ENCODE measurements around the gene ICOS. TPM values are rescaled to one million over a fixed set of nuclear protein-coding genes. Genes with fewer than 3 reads are reported as not detected.

The ICOS gene
- total and polyA plus RNA-seq, 2 of the 4 experiments (the other 2 are of a cell fraction) = not detected

- intact Hi-C loops (cut with micrococcal nuclease) (no loop called here), dilution Hi-C loops (cut with HindIII; ENCODE audit: low sequenced_read_pairs, unreplicated experiment) (no loop called here), in situ Hi-C loops (cut with MboI; ENCODE audit: low sequenced_read_pairs) (no loop called here)
- Histone ChIP-seq H2BK15ac (ENCODE audit: low read depth, low read length) (no peak overlapping the region), H3K23ac (ENCODE audit: low read depth, low read length) (no peak overlapping the region), H3K56ac (ENCODE audit: extremely low read depth, insufficient read depth, low read length) (no peak overlapping the region), H3K4ac (ENCODE audit: low read depth, low read length) (no peak overlapping the region), H2BK120ac (ENCODE audit: low read depth, low read length) (no peak overlapping the region), H3K36me3 (ENCODE audit: control insufficient read depth, insufficient read depth, low read length) (no peaks in the 10 kb centered on the region), H3K9me3 (ENCODE audit: control insufficient read depth, insufficient read depth, low read length) (no peaks in the 10 kb centered on the region), H3K79me1 (ENCODE audit: low read depth in 1 of 2, low read length in 2 of 2) (no peaks in the 10 kb centered on the region), H4K8ac (ENCODE audit: low read depth in 2 of 2, low read length in 2 of 2) (no peak overlapping the region), H4K20me1 (ENCODE audit: insufficient read depth, low read length) (no peaks in the 10 kb centered on the region), H3K4me1 (ENCODE audit: control insufficient read depth, insufficient read depth, low read length) (no peaks in the 10 kb centered on the region), H3K27ac (ENCODE audit: insufficient read depth, low read length) (no peak overlapping the region), H2AFZ (replicated peaks; ENCODE audit: low read length, poor library complexity) (no peak overlapping the region), H2BK20ac (ENCODE audit: low read depth, low read length) (no peak overlapping the region), H3K9ac (ENCODE audit: low read depth, low read length) (no peak overlapping the region), H3K4me2 (ENCODE audit: low read depth, low read length) (no peak overlapping the region), H3K18ac (ENCODE audit: low read depth, low read length) (no peak overlapping the region), H3K14ac (replicated peaks; ENCODE audit: low read depth, low read length) (no peak overlapping the region), H4K5ac (ENCODE audit: low read depth, low read length) (no peak overlapping the region), H3K27me3 (ENCODE audit: control insufficient read depth, insufficient read depth, low read length) (no peaks in the 10 kb centered on the region; the same call in 1 of the 2 replicates), H3K9me1 (ENCODE audit: insufficient read depth, low read length) (no peaks in the 10 kb centered on the region), H4K91ac (ENCODE audit: insufficient read depth, low read depth, low read length) (no peak overlapping the region), H2BK5ac (ENCODE audit: low read depth, low read length, poor library complexity, severe bottlenecking) (no peak overlapping the region), H2AK9ac (replicated peaks; ENCODE audit: low read depth, low read length, poor library complexity) (no peak overlapping the region), H3K4me3 (ENCODE audit: insufficient read depth, low read depth, low read length) (no peak overlapping the region), H2AK5ac (ENCODE audit: low read depth, low read length) (no peak overlapping the region)
- BruUV-seq (replicated peaks) = no TSS peak
- CTCF ChIA-PET = no interaction called here
- no peak for ATAC-seq (ENCODE audit: low read depth)
- WGBS, 2 experiments (ENCODE audit: extremely low coverage in 2 of 2, insufficient read length in 1 of 2) = no CpG with 5 or more reads among the region's 1 CpG
- POLR2A ChIA-PET (ENCODE audit: unreplicated experiment) = no interaction called here
- no peak for DNase-seq
- TF ChIP-seq, protein P1, sequence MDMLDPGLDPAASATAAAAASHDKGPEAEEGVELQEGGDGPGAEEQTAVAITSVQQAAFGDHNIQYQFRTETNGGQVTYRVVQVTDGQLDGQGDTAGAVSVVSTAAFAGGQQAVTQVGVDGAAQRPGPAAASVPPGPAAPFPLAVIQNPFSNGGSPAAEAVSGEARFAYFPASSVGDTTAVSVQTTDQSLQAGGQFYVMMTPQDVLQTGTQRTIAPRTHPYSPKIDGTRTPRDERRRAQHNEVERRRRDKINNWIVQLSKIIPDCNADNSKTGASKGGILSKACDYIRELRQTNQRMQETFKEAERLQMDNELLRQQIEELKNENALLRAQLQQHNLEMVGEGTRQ (IDR thresholded peaks at IDR 0.05; ENCODE audit: low read depth, low read length) = no peak
- TF ChIP-seq CEBPB (IDR thresholded peaks at IDR 0.05; ENCODE audit: low read depth, low read length) (no peak), NFE2L2 (IDR thresholded peaks at IDR 0.05; ENCODE audit: low read depth, low read length) (no peak), FOS (IDR thresholded peaks at IDR 0.05; ENCODE audit: low read depth, low read length) (no peak), POLR2A (IDR thresholded peaks at IDR 0.05; ENCODE audit: low read depth, low read length) (no peak), SMC3 (IDR thresholded peaks at IDR 0.05; ENCODE audit: low read depth, low read length) (no peak), MXI1 (IDR thresholded peaks at IDR 0.05; ENCODE audit: borderline replicate concordance, low read depth, low read length) (no peak), RFX5 (IDR thresholded peaks at IDR 0.05; ENCODE audit: low read depth, low read length) (no peak), MAFK (IDR thresholded peaks at IDR 0.05; ENCODE audit: low read depth, low read length) (no peak), RAD21 (IDR thresholded peaks at IDR 0.05; ENCODE audit: low read length) (no peak), MAZ (IDR thresholded peaks at IDR 0.05; ENCODE audit: borderline replicate concordance, low read depth, low read length) (no peak)
- TF ChIP-seq, protein P2, sequence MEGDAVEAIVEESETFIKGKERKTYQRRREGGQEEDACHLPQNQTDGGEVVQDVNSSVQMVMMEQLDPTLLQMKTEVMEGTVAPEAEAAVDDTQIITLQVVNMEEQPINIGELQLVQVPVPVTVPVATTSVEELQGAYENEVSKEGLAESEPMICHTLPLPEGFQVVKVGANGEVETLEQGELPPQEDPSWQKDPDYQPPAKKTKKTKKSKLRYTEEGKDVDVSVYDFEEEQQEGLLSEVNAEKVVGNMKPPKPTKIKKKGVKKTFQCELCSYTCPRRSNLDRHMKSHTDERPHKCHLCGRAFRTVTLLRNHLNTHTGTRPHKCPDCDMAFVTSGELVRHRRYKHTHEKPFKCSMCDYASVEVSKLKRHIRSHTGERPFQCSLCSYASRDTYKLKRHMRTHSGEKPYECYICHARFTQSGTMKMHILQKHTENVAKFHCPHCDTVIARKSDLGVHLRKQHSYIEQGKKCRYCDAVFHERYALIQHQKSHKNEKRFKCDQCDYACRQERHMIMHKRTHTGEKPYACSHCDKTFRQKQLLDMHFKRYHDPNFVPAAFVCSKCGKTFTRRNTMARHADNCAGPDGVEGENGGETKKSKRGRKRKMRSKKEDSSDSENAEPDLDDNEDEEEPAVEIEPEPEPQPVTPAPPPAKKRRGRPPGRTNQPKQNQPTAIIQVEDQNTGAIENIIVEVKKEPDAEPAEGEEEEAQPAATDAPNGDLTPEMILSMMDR (conservative IDR thresholded peaks at IDR 0.05; ENCODE audit: low read depth, low read length) = no peak
Measured at GRCh38 chr2:203997481-203997880, 60.9 kb downstream of the ICOS start.

Data from IMR-90 (cell line).